K562 (cell line): ENCODE data around the gene ARMC2. TPM values are rescaled to one million over a fixed set of nuclear protein-coding genes. Genes with fewer than 3 reads are reported as not detected.

Experiments used
- ATAC-seq: fragments of 200-7000 bp; cut with Tn5 transposase; 3 replicates; pipeline ENCODE4 v1.9.1; 2020; ENCODE audit warnings: moderate library complexity
- BruUV-seq: library from RNA; stranded (reverse); fragments of 400-500 nt; replicated peaks from 2 replicates; lab custom pipeline; 2021; lab: Mats Ljungman, UMichigan
- CTCF ChIA-PET: fragments of 300-600 bp; formaldehyde crosslinking; extraction: SDS; loops from one replicate; lab custom pipeline; 2021; ENCODE audit warnings: low intra/inter-chr PET ratio; lab: Yijun Ruan, JAX
- POLR2A ChIA-PET: fragments of 300-600, 350-650 bp; sonication (Branson Sonifier 250); formaldehyde crosslinking; extraction: SDS; loops from one replicate; lab custom pipeline; 2021; ENCODE audit warnings: antibody characterized with exemption, inconsistent platforms; lab: Yijun Ruan, JAX
- DNase-seq, 4 experiments: peaks; one replicate each; pipeline versions ENCODE4 v3.0.0 to v3.0.0-alpha.2; 2011 to 2018; ENCODE audit warnings: low spot score in 3 of 4, mixed read lengths in 3 of 4; ENCODE audit errors: extremely low read depth in 1 of 4
- FAIRE-seq: peaks from 2 replicates; lab custom pipeline; 2011; peaks lifted over from hg19 to GRCh38; lab: Jason Lieb, UNC
- H2AFZ ChIP-seq: 2 replicates; pipeline ENCODE4 v1.6.0; 2011; ENCODE audit warnings: low read depth, low read length, control low read depth, inconsistent platforms
- H3K27ac ChIP-seq: fragments of 200-600 bp; 3 replicates; pipeline ENCODE4 v1.8.0; 2011; ENCODE audit warnings: low read depth, mild to moderate bottlenecking, control low read depth, inconsistent platforms, low read length, moderate library complexity, mixed read lengths; ENCODE audit errors: extremely low read depth
- H3K27me3 ChIP-seq, 2 experiments: fragments of 300-600 bp in 1 of 2; 2 replicates in 1 of 2; 3 replicates in 1 of 2; pipeline versions ENCODE4 v1.6.0 to v1.8.0; 2011; ENCODE audit warnings: inconsistent platforms in 2 of 2, low read length in 2 of 2, mild to moderate bottlenecking in 1 of 2, mixed read lengths in 1 of 2, moderate library complexity in 1 of 2; ENCODE audit not compliant: control insufficient read depth in 2 of 2, insufficient read depth in 2 of 2
- H3K36me3 ChIP-seq: fragments of 300-600 bp; 3 replicates; pipeline ENCODE4 v1.8.0; 2011; ENCODE audit warnings: mild to moderate bottlenecking, low read length, inconsistent platforms; ENCODE audit not compliant: control insufficient read depth, insufficient read depth
- H3K4me1 ChIP-seq, 2 experiments: fragments of 200-600 bp in 1 of 2; replicated peaks in 1 of 2; 2 replicates in 1 of 2; 3 replicates in 1 of 2; pipeline versions ENCODE4 v1.5.1 to v1.8.0; 2011; ENCODE audit warnings: inconsistent platforms in 2 of 2, low read length in 2 of 2, mild to moderate bottlenecking in 1 of 2, mixed read lengths in 1 of 2, moderate library complexity in 1 of 2; ENCODE audit not compliant: control insufficient read depth in 2 of 2, insufficient read depth in 2 of 2
- H3K4me2 ChIP-seq: 2 replicates; pipeline ENCODE4 v1.6.1; 2011; ENCODE audit warnings: low read length, control low read depth, inconsistent platforms, mixed read lengths; ENCODE audit not compliant: insufficient read depth
- H3K4me3 ChIP-seq: fragments of 200-600 bp; sonication (generic), shearing (Covaris generic); 2 replicates; pipeline ENCODE4 v1.5.1; 2016; ENCODE audit warnings: control low read depth, inconsistent platforms
- H3K79me2 ChIP-seq: fragments of 200-600 bp; 3 replicates; pipeline ENCODE4 v1.8.0; 2011; ENCODE audit warnings: low read length, inconsistent platforms; ENCODE audit not compliant: control insufficient read depth, insufficient read depth
- H3K9ac ChIP-seq, 2 experiments: 2 replicates each; pipeline versions ENCODE4 v1.6.0 to v1.6.1; 2011; ENCODE audit warnings: low read depth in 2 of 2, low read length in 2 of 2, control low read depth in 1 of 2, inconsistent platforms in 1 of 2, mild to moderate bottlenecking in 1 of 2, mixed read lengths in 1 of 2; ENCODE audit not compliant: insufficient read depth in 1 of 2
- H3K9me1 ChIP-seq: one replicate; pipeline ENCODE4 v1.6.0; 2011; ENCODE audit warnings: inconsistent platforms, mild to moderate bottlenecking, low read length, moderate library complexity; ENCODE audit not compliant: control insufficient read depth, insufficient read depth
- H3K9me3 ChIP-seq: replicated peaks from 2 replicates; pipeline ENCODE4 v1.5.1; 2011; ENCODE audit warnings: low read depth, low read length, inconsistent platforms; ENCODE audit not compliant: control insufficient read depth, insufficient read depth
- H4K20me1 ChIP-seq: replicated peaks from 2 replicates; pipeline ENCODE4 v1.6.1; 2011; ENCODE audit warnings: low read length, inconsistent platforms, mixed read lengths; ENCODE audit not compliant: control insufficient read depth, insufficient read depth
- BRD4 ChIP-seq: fragments of 200-600 bp; sonication (generic); IDR thresholded peaks from 2 replicates; pipeline ENCODE4 v1.6.1; 2017; ENCODE audit warnings: inconsistent platforms
- COPS2 ChIP-seq: fragments of 450-650 bp; conservative IDR thresholded peaks from 2 replicates; pipeline ENCODE4 v1.6.1; 2016; ENCODE audit warnings: mild to moderate bottlenecking, moderate library complexity
- E2F3 ChIP-seq: fragments of 250-450 bp; sonication (Bioruptor Pico); IDR thresholded peaks from 2 replicates; pipeline ENCODE4 v1.4.0; 2020; ENCODE audit warnings: mild to moderate bottlenecking
- ETV1 ChIP-seq: fragments of 450-650 bp; conservative IDR thresholded peaks from 2 replicates; pipeline ENCODE4 v1.6.1; 2016; ENCODE audit warnings: missing genetic modification characterization, control low read depth, low read depth, missing compliant biosample characterization
- GATAD2B ChIP-seq: fragments of 450-650 bp; IDR thresholded peaks from 2 replicates; pipeline ENCODE4 v1.6.1; 2017; ENCODE audit warnings: mild to moderate bottlenecking, borderline replicate concordance
- HDAC8 ChIP-seq: fragments of 450-650 bp; IDR thresholded peaks from 2 replicates; pipeline ENCODE4 v1.6.1; 2016; ENCODE audit warnings: mild to moderate bottlenecking, missing genetic modification characterization, moderate library complexity, missing compliant biosample characterization
- KDM1A ChIP-seq, 2 experiments: fragments of 450-650 bp; IDR thresholded peaks; 2 replicates each; pipeline ENCODE4 v1.6.1; 2016; ENCODE audit warnings: mild to moderate bottlenecking in 2 of 2
- MAFG ChIP-seq: fragments of 450-650 bp; conservative IDR thresholded peaks from 2 replicates; pipeline ENCODE4 v1.6.1; 2016; ENCODE audit warnings: missing genetic modification characterization, missing compliant biosample characterization
- NFE2L1 ChIP-seq: fragments of 450-650 bp; IDR thresholded peaks from 2 replicates; pipeline ENCODE4 v1.6.1; 2016; ENCODE audit warnings: missing genetic modification characterization, low read depth, mild to moderate bottlenecking, missing compliant biosample characterization, moderate library complexity, borderline replicate concordance
- ZNF77 ChIP-seq: fragments of 250-450 bp; sonication (Bioruptor Pico); IDR thresholded peaks from 2 replicates; pipeline ENCODE4 v1.5.0; 2020
- WGBS: fragments of 100-300 bp; shearing (Covaris generic); methylation state at CpG from one replicate; pipeline ENCODE4 v1.1.6; 2016; ENCODE audit warnings: low coverage, mixed read lengths; ENCODE audit not compliant: insufficient coverage; ENCODE audit errors: missing lambda C conversion rate; 5-methylcytosine and 5-hydroxymethylcytosine counted together
- in situ Hi-C: fragments of 300-500 bp; cut with MboI; formaldehyde crosslinking; loops from 4 replicates; pipeline ENCODE4 v1.15.0; 2018; ENCODE audit warnings: inconsistent platforms, mixed read lengths
- intact Hi-C: fragments of 100-400 bp; cut with micrococcal nuclease; formaldehyde crosslinking; loops from 2 replicates; pipeline ENCODE4 v1.14.2; 2022
- polyA plus RNA-seq, 8 experiments: library from polyadenylated mRNA; depleted of rRNA in 4 of 8; stranded (reverse) in 5 of 8; unstranded in 3 of 8; fragments of >200 nt; fragmentation: Nextera tagmentation in 2 of 8; fragmentation: Illumina TruSeq in 1 of 8; extraction: Ambion mirVana in 2 of 8; extraction: Trizol in 1 of 8; gene quantifications; 2 replicates each; pipeline versions ENCODE4 v1.2.1 to v1.2.3, GENCODE V29; 2011 to 2014; ENCODE audit warnings: inconsistent platforms in 1 of 8, missing spikeins in 1 of 8
- total RNA-seq, 7 experiments: library from RNA; depleted of rRNA in 6 of 7; stranded (reverse); fragments of >200 nt in 6 of 7; fragmentation: Illumina TruSeq in 2 of 7; extraction: Trizol in 2 of 7; gene quantifications; 2 replicates each; pipeline versions ENCODE4 v1.2.1 to v1.2.3, GENCODE V29; 2011 to 2021; ENCODE audit warnings: low replicate concordance in 1 of 7
- TF ChIP-seq, protein P1 (sequence below): fragments of 250-450 bp; sonication (Bioruptor Pico); IDR thresholded peaks from 2 replicates; pipeline ENCODE4 v1.5.0; 2021; ENCODE audit warnings: mild to moderate bottlenecking, moderate library complexity
- TF ChIP-seq, protein P2 (sequence below), 2 experiments: IDR thresholded peaks; 2 replicates each; pipeline ENCODE4 v1.6.1; 2011; ENCODE audit warnings: borderline replicate concordance in 1 of 2, control low read depth in 1 of 2, low read depth in 1 of 2, low read length in 1 of 2, mild to moderate bottlenecking in 1 of 2, mixed read lengths in 1 of 2, moderate library complexity in 1 of 2; ENCODE audit not compliant: insufficient read depth in 1 of 2, insufficient read length in 1 of 2, poor library complexity in 1 of 2, severe bottlenecking in 1 of 2; ENCODE audit errors: extremely low read depth in 1 of 2

Gene ARMC2
- total and polyA plus RNA-seq, 9 of the 15 experiments (the other 6 are each of a cell fraction or from before 2014, with no cell fraction given), result 0.14 to 3.0 (median 0.82) TPM

DNA sequence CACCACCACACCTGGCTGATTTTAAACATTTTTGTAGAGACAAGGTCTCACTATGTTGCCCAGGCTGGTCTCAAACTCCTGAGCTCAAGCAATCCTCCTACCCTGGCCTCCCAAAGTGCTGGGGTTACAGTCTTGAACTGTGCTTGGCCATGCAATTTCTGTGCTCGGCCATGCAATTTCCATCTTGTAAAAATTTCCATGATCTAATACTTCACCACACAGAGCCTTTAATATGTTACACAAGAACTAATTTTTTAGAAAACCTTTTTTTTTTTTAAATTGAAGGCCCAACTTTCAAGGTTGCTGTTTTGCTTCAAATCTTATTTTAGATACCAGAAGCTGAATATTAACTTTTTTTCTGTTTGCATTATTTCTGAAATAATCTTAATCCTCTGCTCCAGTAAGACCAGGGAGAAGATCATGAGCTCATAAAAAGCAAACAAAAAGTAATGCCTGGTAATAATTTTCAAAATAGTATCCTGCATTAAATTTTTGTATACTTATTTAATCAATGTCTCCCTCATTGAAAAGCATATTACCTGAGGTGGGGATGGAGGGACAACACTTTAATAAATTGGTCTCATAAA lies 38.1 kb upstream of the ARMC2 start:
- BruUV-seq, result no TSS peak
- Histone ChIP-seq H3K4me2 (no peak overlapping the region), H2AFZ (no peak overlapping the region), H3K36me3 (no peaks in the 10 kb centered on the region), H3K9me1 (no peaks in the 10 kb centered on the region), H3K79me2 (no peaks in the 10 kb centered on the region), H4K20me1 (no peaks in the 10 kb centered on the region), H3K27ac (no peak overlapping the region), H3K27me3 (peaks cover 0 to 28% of the 10 kb centered on the region in 2 experiments; a peak in 2 of 5 replicates), H3K4me1 (no peaks in the 10 kb centered on the region), H3K9me3 (no peaks in the 10 kb centered on the region), H3K4me3 (no peak overlapping the region), H3K9ac (no peak overlapping the region)
- DNase-seq (no peak), FAIRE-seq (no peak), ATAC-seq (no peak)
- ChIA-PET POLR2A (no interaction called here), CTCF (no interaction called here)
- in situ Hi-C loops (no loop called here), intact Hi-C loops (no loop called here)
- TF ChIP-seq NFE2L1 (tag), result no peak
- no peak for TF ChIP-seq KDM1A (IDR thresholded peaks at IDR 0.05)
- TF ChIP-seq, protein P1, sequence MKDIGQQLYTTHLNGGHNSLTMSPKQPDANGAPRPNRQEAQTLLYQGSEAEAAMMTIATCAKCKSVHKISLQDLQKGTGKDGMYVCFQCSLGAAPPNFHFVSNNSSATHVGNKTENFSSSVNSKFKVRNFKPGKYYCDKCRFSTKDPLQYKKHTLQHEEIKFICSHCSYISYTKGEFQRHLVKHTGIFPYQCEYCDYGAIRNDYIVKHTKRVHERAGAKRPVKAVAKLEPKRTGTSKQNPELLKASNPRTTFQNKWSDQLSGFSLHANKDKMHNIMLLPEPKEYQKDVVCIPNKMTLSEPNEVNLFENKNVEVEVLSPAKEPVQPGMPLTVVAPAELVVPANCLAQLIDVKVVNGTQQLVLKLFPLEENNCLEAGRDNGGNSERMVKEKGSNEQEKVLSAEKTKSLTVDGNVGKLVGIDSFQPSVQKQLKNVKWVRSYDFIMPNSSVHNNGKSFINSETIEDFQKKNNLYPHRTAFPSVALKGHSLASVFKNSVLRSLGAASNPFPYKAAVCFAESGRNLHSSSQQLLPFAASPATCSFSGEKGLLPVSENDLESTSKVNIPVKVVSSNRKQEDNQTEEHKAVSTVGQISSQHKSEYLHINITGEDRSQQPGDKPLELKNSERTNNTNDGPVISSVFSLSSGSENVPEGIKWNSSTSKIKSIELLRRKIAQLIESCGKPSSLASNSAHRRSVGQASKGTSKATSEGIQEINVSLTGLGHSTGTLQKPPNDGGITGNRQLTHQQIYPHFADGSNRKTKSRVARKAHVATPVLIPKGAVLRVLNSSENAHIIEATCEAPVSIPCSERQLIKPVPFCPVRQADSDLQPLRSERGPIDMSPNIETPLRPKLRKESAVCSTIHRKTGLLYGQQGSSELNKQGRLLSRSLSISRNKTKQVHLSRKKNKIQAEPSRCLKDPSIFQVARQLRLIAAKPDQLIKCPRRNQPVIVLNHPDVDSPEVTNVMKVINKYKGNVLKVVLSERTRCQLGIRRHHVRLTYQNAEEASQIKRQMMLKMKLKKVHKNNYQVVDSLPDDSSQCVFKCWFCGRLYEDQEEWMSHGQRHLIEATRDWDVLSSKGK (CRISPR knock-in tag), result no peak
- TF ChIP-seq COPS2, result no peak
- no peak for TF ChIP-seq HDAC8
- no peak for TF ChIP-seq ETV1 (tag)
- TF ChIP-seq E2F3 (CRISPR knock-in tag), result no peak
- TF ChIP-seq BRD4, result no peak
- no peak for TF ChIP-seq ZNF77
- TF ChIP-seq MAFG (tag), result no peak
- TF ChIP-seq, protein P2, sequence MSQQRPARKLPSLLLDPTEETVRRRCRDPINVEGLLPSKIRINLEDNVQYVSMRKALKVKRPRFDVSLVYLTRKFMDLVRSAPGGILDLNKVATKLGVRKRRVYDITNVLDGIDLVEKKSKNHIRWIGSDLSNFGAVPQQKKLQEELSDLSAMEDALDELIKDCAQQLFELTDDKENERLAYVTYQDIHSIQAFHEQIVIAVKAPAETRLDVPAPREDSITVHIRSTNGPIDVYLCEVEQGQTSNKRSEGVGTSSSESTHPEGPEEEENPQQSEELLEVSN (IDR thresholded peaks at IDR 0.05; ENCODE audit: borderline replicate concordance in 1 of 2, extremely low read depth in 1 of 2, insufficient read depth in 1 of 2, insufficient read length in 1 of 2, low read depth in 1 of 2, low read length in 1 of 2, poor library complexity in 1 of 2, severe bottlenecking in 1 of 2), result no peak
- no peak for TF ChIP-seq GATAD2B
- WGBS, result 6% methylated on average over 1 of the region's 1 CpG
